Urinary bladder (tissue), 4 donors: ENCODE data around the gene USH1C. TPM values are rescaled to one million over a fixed set of nuclear protein-coding genes. Genes with fewer than 3 reads are reported as not detected.

Experiments
- DNase-seq: peaks from one replicate; pipeline ENCODE4 v3.0.0-alpha.2; 2015; ENCODE audit errors: extremely low spot score
- H3K27ac ChIP-seq: one replicate; pipeline ENCODE4 v1.5.1; 2013; ENCODE audit warnings: low read depth, mild to moderate bottlenecking, moderate library complexity
- H3K36me3 ChIP-seq: one replicate; pipeline ENCODE4 v1.6.1; 2013; ENCODE audit warnings: mild to moderate bottlenecking, moderate library complexity; ENCODE audit not compliant: insufficient read depth
- H3K4me1 ChIP-seq: one replicate; pipeline ENCODE4 v1.6.1; 2013; ENCODE audit warnings: mild to moderate bottlenecking, moderate library complexity; ENCODE audit not compliant: insufficient read depth
- H3K4me3 ChIP-seq: one replicate; pipeline ENCODE4 v1.5.1; 2013; ENCODE audit warnings: low read depth, low read length
- WGBS: extraction: QIAGEN DNeasy Blood & Tissue Kit; methylation state at CpG from one replicate; pipeline ENCODE4 v1.1.7; 2013; 5-methylcytosine and 5-hydroxymethylcytosine counted together
- polyA plus RNA-seq: library from polyadenylated mRNA; stranded (reverse); fragments of 200-250 nt; gene quantifications from one replicate; pipeline ENCODE4 v1.2.3, GENCODE V29; 2013
- total RNA-seq: library from RNA; depleted of rRNA; stranded (reverse); fragments of >200 nt; gene quantifications from one replicate; pipeline ENCODE4 v1.2.3, GENCODE V29; 2014
- donor health status: healthy with polysubstance abuse.
- donor health status: healthy.

USH1C gene
- total and polyA plus RNA-seq, 2 donors = 0.10 to 0.74 TPM

- no peak for DNase-seq
- H3K4me3 ChIP-seq = no peak overlapping the region
- WGBS = 85% methylated on average over 5 of the region's 5 CpGs
Observed at GRCh38 chr11:17486646-17487045, 57.6 kb downstream of the USH1C start.

DNA sequence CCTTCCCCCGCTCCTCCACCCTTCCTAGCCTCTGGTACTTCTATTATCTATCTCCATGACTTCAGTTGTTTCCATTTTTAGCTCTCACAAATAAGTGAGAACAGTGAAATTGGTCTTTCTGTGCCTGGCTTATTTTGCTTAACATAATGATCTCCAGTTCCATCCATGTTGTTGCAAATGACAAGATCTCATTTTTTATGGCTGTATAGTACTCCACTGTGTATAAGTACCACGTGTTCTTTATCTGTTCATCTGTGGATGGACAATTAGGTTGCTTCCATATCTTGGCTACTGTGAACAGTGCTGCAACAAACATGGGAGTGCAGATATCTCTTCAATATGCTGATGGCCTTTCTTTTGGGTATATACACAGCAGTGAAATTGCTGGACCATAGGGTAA lies 60.7 kb downstream of the USH1C start:
- no peak overlapping the region for H3K27ac ChIP-seq
- DNase-seq = no peak
- 66% methylated on average over 2 of the region's 2 CpGs for WGBS

More at GRCh38 chr11:17486646-17487045, 57.6 kb downstream of the USH1C start:
- no peak overlapping the region for H3K27ac ChIP-seq
- no peaks in the 10 kb centered on the region for H3K4me1 ChIP-seq
- no peaks in the 10 kb centered on the region for H3K36me3 ChIP-seq

DNA sequence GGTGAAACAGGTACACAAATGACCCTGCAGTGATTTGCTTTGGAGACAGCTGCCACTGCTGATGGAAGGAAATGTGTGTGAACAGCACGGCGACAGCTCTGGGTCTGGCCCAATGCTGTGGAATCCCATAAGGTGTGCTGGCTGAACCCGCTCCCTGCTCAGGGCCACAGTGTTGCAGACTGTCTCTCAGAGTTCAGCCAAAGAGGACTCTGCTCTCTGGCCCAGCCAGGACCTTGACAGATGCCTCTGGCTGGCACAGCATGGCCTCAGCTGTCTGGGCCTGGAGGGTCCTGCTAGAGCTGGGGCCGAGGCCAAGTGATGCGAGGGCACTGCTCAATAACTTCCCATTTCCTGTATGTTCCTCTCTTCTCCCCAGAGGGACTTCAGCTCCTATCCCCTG lies 62.3 kb downstream of the USH1C start:
- Histone ChIP-seq H3K4me1 (no peaks in the 10 kb centered on the region), H3K4me3 (no peak overlapping the region), H3K36me3 (no peaks in the 10 kb centered on the region), H3K27ac (no peak overlapping the region)
- 83% methylated on average over 5 of the region's 5 CpGs for WGBS
- no peak for DNase-seq

More for the DNA sequence above, 60.7 kb downstream of the USH1C start:
- Histone ChIP-seq H3K4me3 (no peak overlapping the region), H3K36me3 (no peaks in the 10 kb centered on the region), H3K4me1 (no peaks in the 10 kb centered on the region)

- DNase-seq = no peak
- no peaks in the 10 kb centered on the region for H3K4me1 ChIP-seq
- no peak overlapping the region for H3K27ac ChIP-seq
- H3K4me3 ChIP-seq = no peak overlapping the region
- WGBS = 25% methylated on average over 14 of the region's 14 CpGs
- no peaks in the 10 kb centered on the region for H3K36me3 ChIP-seq
Observed at GRCh38 chr11:17479284-17480214, 64.7 kb downstream of the USH1C start.

GRCh38 chr11:17478070-17478469 lies 66.1 kb downstream of the USH1C start:
- 38% methylated on average over 6 of the region's 6 CpGs for WGBS
- Histone ChIP-seq H3K27ac (no peak overlapping the region), H3K4me1 (no peaks in the 10 kb centered on the region), H3K36me3 (no peaks in the 10 kb centered on the region), H3K4me3 (no peak overlapping the region)
- no peak for DNase-seq

- DNase-seq = no peak
- H3K27ac ChIP-seq = no peak overlapping the region
- H3K36me3 ChIP-seq = no peaks in the 10 kb centered on the region
- no peak overlapping the region for H3K4me3 ChIP-seq
- 52% methylated on average over 6 of the region's 6 CpGs for WGBS
- no peaks in the 10 kb centered on the region for H3K4me1 ChIP-seq
Observed at GRCh38 chr11:17477361-17477760, 66.9 kb downstream of the USH1C start.

DNA sequence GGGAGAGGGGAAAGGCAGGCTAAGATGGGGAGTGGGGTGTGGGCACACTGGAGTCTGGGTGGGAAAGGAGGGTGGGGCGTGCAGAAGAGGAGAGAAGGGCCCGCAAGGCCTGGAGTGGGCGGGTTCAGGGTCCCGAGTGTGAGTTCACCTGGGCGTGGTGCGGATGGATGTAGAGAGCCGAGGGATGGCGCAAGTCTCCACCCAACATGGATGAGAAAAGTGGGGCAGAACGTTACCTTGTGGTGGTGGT lies 67.2 kb downstream of the USH1C start:
- Histone ChIP-seq H3K4me1 (no peaks in the 10 kb centered on the region), H3K4me3 (no peak overlapping the region), H3K36me3 (no peaks in the 10 kb centered on the region), H3K27ac (no peak overlapping the region)
- WGBS = 18% methylated on average over 9 of the region's 9 CpGs
- no peak for DNase-seq

GRCh38 chr11:17476317-17477083 lies 67.7 kb downstream of the USH1C start, which contains the start of gene ABCC8:
TSS of gene ABCC8 (minus strand) at chr11:17476845. CDS start at chr11:17476776, 69 bp downstream.
- Histone ChIP-seq H3K4me1 (no peaks in the 10 kb centered on the region), H3K4me3 (peak within 1 kb of the TSS; percentile 7), H3K36me3 (no peaks in the 10 kb centered on the region), H3K27ac (no peak within 1 kb of the TSS)
- WGBS = 1% methylated on average over 80 of the region's 80 CpGs
- no peak for DNase-seq

GRCh38 chr11:17475666-17476316 lies 68.4 kb downstream of the USH1C start:
- H3K27ac ChIP-seq = no peak overlapping the region
- no peaks in the 10 kb centered on the region for H3K4me1 ChIP-seq
- H3K4me3 ChIP-seq = no peak overlapping the region
- no peak for DNase-seq
- H3K36me3 ChIP-seq = no peaks in the 10 kb centered on the region
- WGBS = 4% methylated on average over 31 of the region's 31 CpGs

GRCh38 chr11:17473071-17473744 lies 71.0 kb downstream of the USH1C start:
- WGBS = 43% methylated on average over 6 of the region's 6 CpGs

DNA sequence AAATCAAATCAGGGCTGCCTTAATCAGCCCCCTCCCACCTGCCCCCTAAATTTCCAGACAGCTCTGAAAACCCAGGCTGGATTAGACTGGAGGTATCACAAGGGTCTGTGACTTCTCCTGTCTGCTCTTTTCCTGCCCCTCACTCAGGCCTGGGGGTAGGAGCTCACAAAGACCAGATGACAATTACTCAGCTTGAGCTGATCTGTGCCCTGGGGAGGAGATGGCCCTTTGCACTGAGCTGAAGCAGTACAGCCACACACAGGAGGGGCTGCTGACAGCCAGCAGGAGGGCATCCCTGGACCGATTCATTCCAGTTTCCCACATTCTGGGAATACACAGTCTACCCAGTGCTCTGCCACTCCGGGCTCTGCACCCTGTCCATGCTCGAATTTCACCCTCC lies 71.7 kb downstream of the USH1C start:
- WGBS = 44% methylated on average over 3 of the region's 3 CpGs
- H3K4me3 ChIP-seq = no peak overlapping the region
- no peak for DNase-seq
- H3K36me3 ChIP-seq = no peaks in the 10 kb centered on the region
- H3K27ac ChIP-seq = no peak overlapping the region
- H3K4me1 ChIP-seq = no peaks in the 10 kb centered on the region

More at GRCh38 chr11:17473071-17473744, 71.0 kb downstream of the USH1C start:
- Histone ChIP-seq H3K36me3 (no peaks in the 10 kb centered on the region), H3K27ac (no peak overlapping the region), H3K4me3 (no peak overlapping the region), H3K4me1 (no peaks in the 10 kb centered on the region)
- DNase-seq = no peak

- H3K4me1 ChIP-seq = no peaks in the 10 kb centered on the region
Observed at GRCh38 chr11:17471501-17471900, 72.7 kb downstream of the USH1C start.

DNA sequence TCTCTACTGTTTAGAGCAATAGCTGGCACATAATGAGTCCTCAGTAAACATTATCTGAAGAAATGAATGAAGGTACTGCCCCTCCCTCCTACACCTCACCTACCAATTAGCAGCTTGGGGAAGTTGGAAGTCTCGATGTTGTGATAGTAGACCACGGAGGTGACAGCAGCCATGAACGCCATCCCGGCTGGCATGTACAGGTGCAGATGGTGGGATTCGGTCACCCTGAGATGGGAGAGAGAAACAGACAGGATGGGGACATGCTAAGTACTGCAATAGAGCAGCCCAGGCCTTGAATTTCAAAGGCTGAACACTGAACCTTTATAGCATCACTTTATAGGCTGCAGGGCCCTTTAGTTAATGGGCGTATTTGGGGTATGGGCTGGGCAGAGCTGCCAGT lies 74.2 kb downstream of the USH1C start:
- DNase-seq = no peak
- 93% methylated on average over 6 of the region's 6 CpGs for WGBS
- H3K27ac ChIP-seq = no peak overlapping the region

More at GRCh38 chr11:17471501-17471900, 72.7 kb downstream of the USH1C start:
- Histone ChIP-seq H3K36me3 (no peaks in the 10 kb centered on the region), H3K4me3 (no peak overlapping the region), H3K27ac (no peak overlapping the region)
- DNase-seq = no peak
- WGBS = 87% methylated on average over 3 of the region's 3 CpGs

More for the DNA sequence above, 74.2 kb downstream of the USH1C start:
- Histone ChIP-seq H3K36me3 (no peaks in the 10 kb centered on the region), H3K4me3 (no peak overlapping the region), H3K4me1 (no peaks in the 10 kb centered on the region)
